Peyer's patch (tissue), 4 donors: Measurements from ENCODE around the gene TAMALIN. TPM values are rescaled to one million over a fixed set of nuclear protein-coding genes. Genes with fewer than 3 reads are reported as not detected.

ENCODE experiments used
- DNase-seq, 3 donors: peaks; one replicate each; pipeline ENCODE4 v3.0.0-alpha.2; 2017 to 2019
- H3K27ac ChIP-seq, 4 donors: fragments of 200-600 bp; sonication (generic); one replicate each; pipeline ENCODE4 v1.5.1; 2016 to 2019
- H3K27me3 ChIP-seq, 2 donors: fragments of 200-600 bp; sonication (generic); one replicate each; pipeline ENCODE4 v1.5.1; 2019
- H3K36me3 ChIP-seq, 3 donors: fragments of 200-600 bp; sonication (generic); one replicate each; pipeline ENCODE4 v1.5.1; 2016 to 2019
- H3K4me1 ChIP-seq, 4 donors: fragments of 200-600 bp; sonication (generic); one replicate each; pipeline ENCODE4 v1.5.1; 2016 to 2019
- H3K4me3 ChIP-seq, 4 donors: fragments of 200-600 bp; sonication (generic); 1 replicate in 3 of 4; 2 replicates in 1 of 4; pipeline ENCODE4 v1.5.1; 2016 to 2019; ENCODE audit warnings: mild to moderate bottlenecking in 1 of 4
- H3K9me3 ChIP-seq, 4 donors: fragments of 200-600 bp; sonication (generic); one replicate each; pipeline ENCODE4 v1.5.1; 2016 to 2019; ENCODE audit warnings: mild to moderate bottlenecking in 1 of 4
- CTCF ChIP-seq, 6 experiments: fragments of 450-650 bp in 4 of 6; fragments of 200-600 bp in 2 of 6; sonication (generic) in 1 of 6; IDR thresholded peaks; one replicate each; pipeline ENCODE4 v1.5.1; 2017 to 2019; ENCODE audit warnings: antibody characterized with exemption in 6 of 6, mild to moderate bottlenecking in 3 of 6, moderate library complexity in 1 of 6
- POLR2A ChIP-seq, 2 donors: fragments of 450-650 bp; IDR thresholded peaks; one replicate each; pipeline ENCODE4 v1.5.1; 2017; ENCODE audit warnings: antibody characterized with exemption in 2 of 2, mild to moderate bottlenecking in 2 of 2, moderate library complexity in 2 of 2
- total RNA-seq, 4 donors: library from RNA; depleted of rRNA; stranded (reverse); fragments of >200 nt; gene quantifications; one replicate each; pipeline ENCODE4 v1.1.0, GENCODE V29; 2016

Gene TAMALIN
- total RNA-seq, 4 donors from 2014 or later = 1.2 to 112 (median 16.2) TPM

GRCh38 chr12:52026263-52026662 is 19.5 kb downstream of the TAMALIN start:
- Histone ChIP-seq H3K27ac (peak overlapping the region in 3 of 4 donors; percentile 25 to 92 (median 87)), H3K4me3 (no peak overlapping the region), H3K36me3 (no peaks in the 10 kb centered on the region), H3K27me3 (no peaks in the 10 kb centered on the region), H3K4me1 (peaks cover 0 to 23% (median 8%) of the 10 kb centered on the region in 4 donors), H3K9me3 (no peaks in the 10 kb centered on the region)
- TF ChIP-seq POLR2A (IDR thresholded peaks at IDR 0.05) (no peak), CTCF (IDR thresholded peaks at IDR 0.05) (no peak)
- DNase-seq = no peak

GRCh38 chr12:52027085-52027843 is 20.5 kb downstream of the TAMALIN start:
- Histone ChIP-seq H3K36me3 (no peaks in the 10 kb centered on the region), H3K27ac (peak overlapping the region in 2 of 4 donors; percentile 87 to 92), H3K9me3 (no peaks in the 10 kb centered on the region), H3K4me1 (peaks cover 0 to 28% (median 8%) of the 10 kb centered on the region in 4 donors), H3K27me3 (no peaks in the 10 kb centered on the region), H3K4me3 (no peak overlapping the region)
- no peak for DNase-seq
- TF ChIP-seq POLR2A (IDR thresholded peaks at IDR 0.05) = no peak
- no peak for TF ChIP-seq CTCF (IDR thresholded peaks at IDR 0.05)

- no peak for TF ChIP-seq POLR2A (IDR thresholded peaks at IDR 0.05)
- TF ChIP-seq CTCF (IDR thresholded peaks at IDR 0.05) = no peak
- Histone ChIP-seq H3K36me3 (no peaks in the 10 kb centered on the region), H3K4me1 (peaks cover 0 to 21% (median 12%) of the 10 kb centered on the region in 4 donors)
Measured at GRCh38 chr12:52029685-52030084, 22.9 kb downstream of the TAMALIN start.

GRCh38 chr12:52032446-52032803 is 25.7 kb downstream of the TAMALIN start:
- Histone ChIP-seq H3K4me1 (peaks cover 3 to 26% (median 17%) of the 10 kb centered on the region in 4 donors), H3K27me3 (no peaks in the 10 kb centered on the region), H3K4me3 (peak overlapping the region; percentile 30 to 45 (median 40)), H3K27ac (peak overlapping the region; percentile 79 to 91 (median 84)), H3K9me3 (no peaks in the 10 kb centered on the region), H3K36me3 (no peaks in the 10 kb centered on the region)
- no peak for TF ChIP-seq POLR2A (IDR thresholded peaks at IDR 0.05)
- TF ChIP-seq CTCF (IDR thresholded peaks at IDR 0.05) = no peak
- peak in 2 of 3 donors; percentile 45 to 78 for DNase-seq

More at GRCh38 chr12:52029685-52030084, 22.9 kb downstream of the TAMALIN start:
- Histone ChIP-seq H3K27me3 (no peaks in the 10 kb centered on the region), H3K9me3 (no peaks in the 10 kb centered on the region), H3K27ac (no peak overlapping the region), H3K4me3 (no peak overlapping the region)
- DNase-seq = no peak

GRCh38 chr12:52032804-52033445 is 26.2 kb downstream of the TAMALIN start:
- H3K9me3 ChIP-seq = no peaks in the 10 kb centered on the region

More at GRCh38 chr12:52032804-52033445, 26.2 kb downstream of the TAMALIN start:
- TF ChIP-seq CTCF (IDR thresholded peaks at IDR 0.05) = no peak
- TF ChIP-seq POLR2A (IDR thresholded peaks at IDR 0.05) = peak; percentile 33 to 70
- H3K4me1 ChIP-seq = peaks cover 3 to 31% (median 20%) of the 10 kb centered on the region in 4 donors
- DNase-seq = peak; percentile 97 to 99 (median 97)
- H3K4me3 ChIP-seq = peak overlapping the region; percentile 30 to 45 (median 40)
- peak overlapping the region; percentile 79 to 91 (median 84) for H3K27ac ChIP-seq
- no peaks in the 10 kb centered on the region for H3K27me3 ChIP-seq
- no peaks in the 10 kb centered on the region for H3K36me3 ChIP-seq
